OCI-LY3 (cell line): Measurements from ENCODE around the gene LHFPL3.

Source experiments
- EZH2phosphoT487 ChIP-seq: fragments of 200-600 bp; shearing (Covaris generic); IDR thresholded peaks from 2 replicates; pipeline ENCODE4 v1.6.1; 2018; ENCODE audit warnings: antibody characterized with exemption, mixed run types, low read depth
- TF ChIP-seq, protein P1 (sequence below): fragments of 200-600, 300-600 bp; sonication (generic); IDR thresholded peaks from 2 replicates; pipeline ENCODE4 v1.5.1; 2014; ENCODE audit warnings: antibody characterized with exemption, low read length, low read depth

DNA sequence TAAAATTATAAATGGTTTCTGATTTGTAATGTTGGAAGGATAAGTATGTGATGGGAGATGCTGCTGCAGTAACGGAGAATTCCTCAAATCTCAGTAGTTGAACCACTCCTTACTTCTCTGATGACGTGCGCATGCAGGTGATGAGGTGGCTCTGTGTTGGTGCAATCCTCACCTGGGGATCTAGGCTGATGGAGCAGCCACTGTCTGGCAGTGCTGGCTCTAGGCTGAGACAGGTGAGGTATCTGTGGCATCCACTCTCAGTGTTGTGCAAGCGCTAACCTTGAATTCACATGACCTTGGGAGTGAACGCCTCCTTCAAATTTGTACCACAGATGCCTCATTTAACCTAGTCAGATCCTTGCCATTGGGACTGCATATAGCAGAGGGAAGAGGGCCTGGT lies 35.0 kb downstream of the LHFPL3 start:
- TF ChIP-seq, protein P1, sequence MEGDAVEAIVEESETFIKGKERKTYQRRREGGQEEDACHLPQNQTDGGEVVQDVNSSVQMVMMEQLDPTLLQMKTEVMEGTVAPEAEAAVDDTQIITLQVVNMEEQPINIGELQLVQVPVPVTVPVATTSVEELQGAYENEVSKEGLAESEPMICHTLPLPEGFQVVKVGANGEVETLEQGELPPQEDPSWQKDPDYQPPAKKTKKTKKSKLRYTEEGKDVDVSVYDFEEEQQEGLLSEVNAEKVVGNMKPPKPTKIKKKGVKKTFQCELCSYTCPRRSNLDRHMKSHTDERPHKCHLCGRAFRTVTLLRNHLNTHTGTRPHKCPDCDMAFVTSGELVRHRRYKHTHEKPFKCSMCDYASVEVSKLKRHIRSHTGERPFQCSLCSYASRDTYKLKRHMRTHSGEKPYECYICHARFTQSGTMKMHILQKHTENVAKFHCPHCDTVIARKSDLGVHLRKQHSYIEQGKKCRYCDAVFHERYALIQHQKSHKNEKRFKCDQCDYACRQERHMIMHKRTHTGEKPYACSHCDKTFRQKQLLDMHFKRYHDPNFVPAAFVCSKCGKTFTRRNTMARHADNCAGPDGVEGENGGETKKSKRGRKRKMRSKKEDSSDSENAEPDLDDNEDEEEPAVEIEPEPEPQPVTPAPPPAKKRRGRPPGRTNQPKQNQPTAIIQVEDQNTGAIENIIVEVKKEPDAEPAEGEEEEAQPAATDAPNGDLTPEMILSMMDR, result no peak
- TF ChIP-seq EZH2phosphoT487, result no peak
